HG02840 (cell line): ENCODE data around the gene CD82.

ENCODE experiments used
- ATAC-seq: cut with Tn5 transposase; IDR thresholded peaks from one replicate; pipeline ENCODE4 v1.9.1; 2021; ENCODE audit warnings: mild to moderate bottlenecking, moderate library complexity, moderate number of reproducible peaks; ENCODE audit not compliant: unreplicated experiment, low FRiP score

Gene CD82

GRCh38 chr11:44596525-44597276 lies 31.2 kb downstream of the CD82 start:
- ATAC-seq, result no peak

GRCh38 chr11:44597358-44598012 lies 32.0 kb downstream of the CD82 start:
- no peak for ATAC-seq

GRCh38 chr11:44598831-44599230 lies 33.4 kb downstream of the CD82 start:
- no peak for ATAC-seq

GRCh38 chr11:44600261-44600660 lies 34.8 kb downstream of the CD82 start:
- ATAC-seq, result no peak

GRCh38 chr11:44600839-44601383 lies 35.4 kb downstream of the CD82 start:
- ATAC-seq, result peak; percentile 30

GRCh38 chr11:44601471-44602370 lies 36.3 kb downstream of the CD82 start:
- ATAC-seq, result peak; percentile 44

- no peak for ATAC-seq
Observed at GRCh38 chr11:44602891-44603310, 37.4 kb downstream of the CD82 start.

GRCh38 chr11:44604171-44604581 lies 38.7 kb downstream of the CD82 start:
- ATAC-seq, result no peak

- no peak for ATAC-seq
Observed at GRCh38 chr11:44605068-44605708, 39.7 kb downstream of the CD82 start.

- ATAC-seq, result no peak
Observed at GRCh38 chr11:44605965-44606364, 40.5 kb downstream of the CD82 start.

- ATAC-seq, result no peak
Observed at GRCh38 chr11:44606472-44606871, 41.0 kb downstream of the CD82 start.

- ATAC-seq, result no peak
Observed at GRCh38 chr11:44607319-44607962, 42.0 kb downstream of the CD82 start.

GRCh38 chr11:44607987-44608386 lies 42.5 kb downstream of the CD82 start:
- ATAC-seq, result no peak

GRCh38 chr11:44608651-44608990 lies 43.2 kb downstream of the CD82 start:
- no peak for ATAC-seq

- ATAC-seq, result peak; percentile 47
Observed at GRCh38 chr11:44608991-44609782, 43.7 kb downstream of the CD82 start.

GRCh38 chr11:44609783-44610155 lies 44.3 kb downstream of the CD82 start:
- no peak for ATAC-seq

GRCh38 chr11:44610186-44610955 lies 44.9 kb downstream of the CD82 start:
- no peak for ATAC-seq

GRCh38 chr11:44611088-44611487 lies 45.6 kb downstream of the CD82 start:
- ATAC-seq, result no peak
